GM21423 (cell line): Measurements from ENCODE around the gene GNAI2.
"Not testable (repeated sequence)": the region's sequence is repeated elsewhere in the genome, so short reads cannot be mapped to it uniquely, and the experiment has no call there.

Source experiments
- ATAC-seq: cut with Tn5 transposase; IDR thresholded peaks from one replicate; pipeline ENCODE4 v1.9.1; 2021; ENCODE audit warnings: mild to moderate bottlenecking, moderate library complexity; ENCODE audit not compliant: unreplicated experiment

Gene GNAI2

DNA sequence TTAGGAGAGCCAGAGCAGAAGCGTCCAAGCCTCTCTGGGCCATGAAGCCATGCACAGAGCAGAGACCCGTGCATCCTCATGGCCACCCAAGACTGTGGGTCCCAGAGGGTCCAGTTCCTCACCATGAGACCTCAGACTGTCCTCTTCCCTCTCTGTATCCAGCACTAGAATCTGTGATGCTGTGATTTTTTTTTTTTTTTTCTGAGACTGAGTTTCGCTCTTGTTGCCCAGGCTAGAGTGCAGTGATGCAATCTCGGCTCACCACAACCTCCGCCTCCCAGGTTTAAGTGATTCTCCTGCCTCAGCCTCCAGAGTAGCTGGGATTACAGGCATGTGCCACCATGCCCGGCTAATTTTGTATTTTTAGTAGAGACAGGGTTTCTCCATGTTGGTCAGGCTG is 8.8 kb downstream of the GNAI2 start:
- not testable (repeated sequence) for ATAC-seq

DNA sequence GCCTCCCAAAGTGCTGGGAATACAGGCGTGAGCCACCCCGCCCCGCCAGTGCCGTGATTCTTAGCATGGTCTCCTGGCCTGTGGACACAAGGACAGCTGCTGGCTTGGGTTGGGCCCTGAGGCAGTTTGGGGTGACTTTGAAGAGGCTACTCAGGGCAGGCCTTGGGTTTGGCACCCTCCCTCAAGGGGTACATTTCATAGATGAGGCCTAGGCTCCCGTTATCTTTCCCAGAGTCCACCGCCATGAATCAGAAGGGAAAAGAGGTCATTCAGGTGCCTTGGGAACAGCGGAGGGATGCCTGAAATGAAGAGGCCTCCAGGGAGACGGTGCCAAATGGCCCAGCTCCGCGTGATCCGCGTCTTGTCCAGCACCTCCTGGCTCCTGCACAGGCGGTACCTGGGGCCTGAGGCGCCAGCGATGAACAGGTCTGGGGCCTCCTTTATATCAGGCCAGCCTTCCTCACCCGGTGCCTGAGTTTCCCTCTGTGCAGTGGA is 9.3 kb downstream of the GNAI2 start:
- ATAC-seq, result no peak

DNA sequence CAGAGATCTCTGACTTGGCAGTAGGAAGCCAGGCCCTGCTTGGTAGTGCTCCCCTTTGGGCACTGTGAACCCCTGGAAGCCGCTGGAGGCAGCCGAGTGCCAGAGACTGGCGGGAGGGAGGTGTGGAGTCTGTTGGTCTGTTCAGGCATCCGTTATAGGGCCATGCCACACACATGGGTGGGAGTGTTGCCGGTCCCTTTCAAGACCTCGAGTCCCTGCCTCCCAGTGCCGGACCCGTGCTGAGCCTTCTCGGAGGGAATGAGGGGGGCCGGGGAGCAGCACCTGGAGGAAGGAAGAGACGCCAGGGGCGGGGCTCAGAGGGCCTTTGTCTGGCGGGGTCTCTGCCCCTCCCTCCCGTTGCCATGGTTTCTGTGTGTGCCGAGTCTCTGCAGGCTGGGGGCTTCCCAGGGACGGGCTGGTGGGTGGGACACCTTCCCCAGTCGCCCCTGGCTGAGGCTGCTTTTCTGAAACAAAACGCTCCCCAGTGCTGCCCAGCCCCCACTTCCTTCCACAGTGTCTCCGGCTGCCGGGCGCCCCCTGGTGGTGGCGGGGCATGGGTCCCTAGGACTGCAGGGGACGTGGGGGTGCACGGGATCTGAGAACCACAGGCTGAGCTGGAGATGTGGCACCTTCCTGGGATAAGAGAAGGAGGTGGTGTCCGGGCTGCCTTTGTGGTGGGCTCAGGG is 10.0 kb downstream of the GNAI2 start:
- peak; percentile 63 for ATAC-seq

DNA sequence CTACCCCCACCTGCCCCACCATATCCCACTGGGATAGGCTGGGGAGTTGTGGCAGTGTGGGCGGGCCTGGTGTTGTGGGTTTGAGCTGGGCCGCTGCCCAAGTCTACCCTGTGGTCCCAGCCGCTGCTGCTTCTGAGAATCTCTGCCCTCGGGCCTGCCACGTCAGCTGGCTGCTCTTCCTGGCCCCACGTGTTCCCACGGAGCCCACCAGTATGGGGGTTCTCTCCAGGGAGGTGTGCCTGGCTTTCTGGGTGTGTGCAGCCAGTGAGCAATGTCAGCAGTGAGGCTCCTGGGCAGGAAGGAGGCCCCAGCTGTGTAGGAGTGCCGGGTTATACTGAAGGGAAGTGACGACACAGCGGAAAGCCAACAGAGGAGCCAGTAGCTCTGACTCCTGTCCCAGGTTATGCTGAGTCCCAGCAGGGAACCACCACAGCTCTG is 10.5 kb downstream of the GNAI2 start:
- peak; percentile 44 for ATAC-seq

DNA sequence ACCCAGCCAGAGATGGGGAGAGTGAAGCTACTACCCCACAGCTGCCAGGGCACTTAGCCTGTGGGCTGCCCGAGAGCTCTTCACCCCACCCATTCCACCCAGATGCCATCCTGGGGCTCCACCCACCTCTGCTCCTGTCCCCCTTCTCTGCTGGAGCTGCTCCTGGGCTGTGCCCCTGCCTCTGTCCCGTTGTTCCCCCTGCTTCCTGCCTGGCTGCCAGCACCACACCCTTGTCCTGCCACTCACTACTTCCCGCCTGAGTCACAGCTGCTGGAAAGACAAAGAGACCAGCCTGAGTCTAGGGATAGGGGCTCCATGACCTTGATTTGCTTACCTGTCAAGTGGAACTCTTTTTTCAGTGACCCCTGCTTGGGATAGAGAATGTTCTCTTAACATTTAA is 12.4 kb downstream of the GNAI2 start:
- ATAC-seq, result no peak

DNA sequence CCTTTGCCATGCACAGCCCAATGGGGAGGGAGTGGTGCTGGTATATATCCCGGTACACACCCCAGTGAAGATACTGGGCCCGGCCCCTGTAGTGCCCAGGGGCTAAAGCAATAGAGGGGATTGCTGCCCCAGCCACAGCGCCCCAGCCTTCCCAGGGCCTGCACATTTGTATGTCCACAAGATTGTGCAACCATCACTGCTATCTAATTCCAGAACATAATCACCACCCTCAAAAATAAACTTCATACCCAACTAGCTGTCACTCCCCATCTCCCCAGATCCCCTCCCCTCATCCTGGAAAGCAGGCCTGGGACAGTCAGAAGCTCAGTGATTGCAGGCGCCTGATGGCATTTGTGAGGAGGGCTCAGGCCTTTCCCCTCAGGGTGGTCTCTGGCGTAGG is 13.5 kb downstream of the GNAI2 start:
- ATAC-seq, result no peak

DNA sequence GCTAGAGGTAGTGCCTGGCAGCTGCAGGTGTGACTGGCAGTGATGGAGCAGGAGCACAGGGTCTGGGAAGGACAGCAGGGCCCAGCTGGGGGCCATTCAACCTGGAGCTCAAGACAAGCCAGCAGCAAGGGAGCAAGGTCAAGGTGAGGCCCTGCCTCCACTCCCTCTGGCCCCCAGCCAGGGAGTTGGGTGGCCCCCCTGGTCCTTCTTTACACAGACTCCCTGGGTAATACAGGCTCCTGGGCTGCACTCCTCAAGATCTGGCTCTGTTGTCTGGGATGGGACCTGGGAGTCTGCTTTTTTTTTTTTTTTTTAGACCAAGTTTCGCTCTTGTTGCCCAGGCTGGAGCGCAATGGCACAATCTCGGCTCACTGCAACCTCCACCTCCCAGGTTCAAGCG is 14.5 kb downstream of the GNAI2 start:
- ATAC-seq, result no peak

DNA sequence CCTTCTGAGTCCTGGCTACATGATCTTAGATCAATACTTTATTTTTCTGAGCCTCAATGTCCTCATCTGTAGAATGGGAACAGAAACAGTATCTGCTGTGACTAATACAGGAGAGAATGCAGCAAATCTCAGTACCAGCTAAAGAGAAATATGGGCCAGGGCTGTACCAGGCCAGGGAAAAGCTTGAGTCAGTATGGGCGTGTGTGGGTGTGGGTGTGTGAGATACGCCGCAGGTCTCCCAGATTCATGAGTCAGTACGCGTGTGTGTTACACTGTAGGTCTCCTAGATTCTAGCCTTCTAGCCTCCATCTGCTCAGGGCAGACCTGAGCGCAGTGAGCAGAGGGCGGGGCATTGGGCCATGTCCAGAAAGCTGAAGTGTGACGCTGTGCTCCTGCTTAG is 15.2 kb downstream of the GNAI2 start:
- ATAC-seq, result no peak

DNA sequence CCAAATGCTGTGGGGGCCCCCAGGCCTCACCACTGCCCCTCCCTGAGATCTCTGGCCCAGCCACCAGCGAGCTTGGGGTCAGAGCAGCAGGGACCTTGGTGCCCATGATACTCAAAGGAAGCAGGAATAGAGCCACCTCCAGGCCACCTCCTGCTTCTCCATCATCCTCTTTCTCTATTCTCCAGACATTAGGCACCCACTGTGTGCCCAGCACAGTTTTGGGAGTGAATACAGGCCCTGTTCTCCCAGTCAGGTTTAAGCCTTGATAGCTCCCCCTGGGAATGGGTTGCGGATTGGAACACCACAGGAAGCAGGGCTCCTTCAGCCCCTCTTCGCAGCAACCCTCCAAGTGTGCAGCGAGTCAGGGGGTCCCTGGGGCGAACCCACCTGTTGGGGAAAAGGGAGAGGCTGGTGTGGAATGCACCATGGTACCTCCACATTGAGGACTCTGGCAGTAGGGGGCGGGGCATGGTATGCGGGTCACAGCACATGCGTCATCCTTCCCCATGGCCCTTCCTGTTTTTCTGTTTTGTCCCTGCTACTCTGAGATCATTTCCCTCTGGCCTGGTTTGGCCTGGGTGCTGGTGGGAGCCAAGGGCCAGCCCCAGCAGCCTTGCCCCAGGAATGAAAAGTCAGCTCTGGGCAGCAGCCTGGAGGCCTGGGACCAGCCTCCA is 18.7 kb downstream of the GNAI2 start:
- ATAC-seq, result no peak

DNA sequence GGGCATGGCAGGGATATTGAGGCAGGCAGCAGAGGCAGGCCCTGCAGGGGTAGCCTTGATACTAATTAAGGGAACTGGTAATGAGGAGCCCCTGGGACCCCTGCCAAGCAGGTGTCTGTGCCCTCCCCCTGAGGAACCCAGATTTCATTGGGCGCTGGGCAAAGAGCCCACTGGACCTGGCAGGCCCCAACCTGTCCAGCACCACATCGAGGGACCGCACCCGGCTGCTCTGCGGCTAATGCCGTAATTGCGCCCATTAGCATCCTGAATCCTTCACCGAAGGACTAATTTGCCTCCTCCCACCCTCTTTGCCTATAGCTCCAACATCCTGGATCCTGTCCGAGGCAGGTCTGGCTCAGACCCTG is 19.2 kb downstream of the GNAI2 start:
- ATAC-seq, result no peak

DNA sequence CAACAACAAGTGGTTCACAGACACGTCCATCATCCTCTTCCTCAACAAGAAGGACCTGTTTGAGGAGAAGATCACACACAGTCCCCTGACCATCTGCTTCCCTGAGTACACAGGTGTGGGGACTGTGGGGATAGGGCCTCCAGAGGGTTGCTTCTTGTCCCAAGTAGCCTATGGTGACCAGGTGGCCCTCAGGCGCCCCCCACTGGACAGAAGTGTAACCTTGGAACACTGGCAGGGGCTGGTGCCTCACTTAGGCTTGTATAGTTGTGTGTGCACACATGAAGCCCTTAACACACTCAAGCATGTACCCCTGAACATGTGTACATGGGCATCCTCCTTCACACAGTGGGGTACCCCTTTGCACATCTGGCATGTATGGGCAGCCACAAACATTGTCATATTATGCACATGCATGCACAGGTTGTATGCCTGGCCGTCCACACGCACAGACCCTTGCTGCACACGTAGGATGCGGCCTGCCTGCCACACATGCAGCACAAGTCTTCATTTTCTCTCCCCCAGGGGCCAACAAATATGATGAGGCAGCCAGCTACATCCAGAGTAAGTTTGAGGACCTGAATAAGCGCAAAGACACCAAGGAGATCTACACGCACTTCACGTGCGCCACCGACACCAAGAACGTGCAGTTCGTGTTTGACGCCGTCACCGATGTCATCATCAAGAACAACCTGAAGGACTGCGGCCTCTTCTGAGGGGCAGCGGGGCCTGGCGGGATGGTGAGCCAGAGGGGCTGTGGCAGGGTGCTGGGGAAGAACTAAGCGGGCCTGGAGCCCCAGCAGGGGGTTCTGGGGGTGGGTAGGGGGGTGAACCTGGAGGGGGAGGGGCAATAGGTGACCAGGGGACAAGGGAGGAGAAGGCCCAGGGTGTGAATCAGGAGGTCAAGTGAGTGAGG is 21.2 kb downstream of the GNAI2 start:
- no peak for ATAC-seq

DNA sequence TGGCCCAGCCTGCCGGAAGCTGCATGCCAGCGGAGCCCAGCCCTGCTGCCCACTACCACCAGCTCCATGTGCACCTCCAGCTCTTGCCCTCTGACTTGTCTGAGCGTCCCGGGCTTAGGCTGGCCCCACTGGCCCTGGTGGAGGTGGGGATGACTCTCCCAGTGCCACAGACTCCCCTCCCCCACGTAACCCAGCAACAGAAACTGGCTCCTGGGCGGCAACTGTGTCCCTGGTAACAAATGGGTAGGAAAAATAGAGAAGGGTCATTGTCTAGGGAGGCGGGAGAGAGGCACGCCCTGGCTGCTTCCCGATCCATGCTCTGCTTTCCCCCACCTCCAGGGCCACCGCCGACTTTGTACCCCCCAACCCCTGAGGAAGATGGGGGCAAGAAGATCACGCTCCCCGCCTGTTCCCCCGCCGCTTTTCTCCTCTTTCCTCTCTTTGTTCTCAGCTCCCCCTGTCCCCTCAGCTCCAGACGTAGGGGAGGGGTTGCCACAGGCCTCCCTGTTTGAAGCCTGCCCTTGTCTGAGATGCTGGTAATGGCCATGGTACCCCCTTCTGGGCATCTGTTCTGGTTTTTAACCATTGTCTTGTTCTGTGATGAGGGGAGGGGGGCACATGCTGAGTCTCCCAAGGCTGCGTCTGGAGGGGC is 22.2 kb downstream of the GNAI2 start:
- no peak for ATAC-seq

DNA sequence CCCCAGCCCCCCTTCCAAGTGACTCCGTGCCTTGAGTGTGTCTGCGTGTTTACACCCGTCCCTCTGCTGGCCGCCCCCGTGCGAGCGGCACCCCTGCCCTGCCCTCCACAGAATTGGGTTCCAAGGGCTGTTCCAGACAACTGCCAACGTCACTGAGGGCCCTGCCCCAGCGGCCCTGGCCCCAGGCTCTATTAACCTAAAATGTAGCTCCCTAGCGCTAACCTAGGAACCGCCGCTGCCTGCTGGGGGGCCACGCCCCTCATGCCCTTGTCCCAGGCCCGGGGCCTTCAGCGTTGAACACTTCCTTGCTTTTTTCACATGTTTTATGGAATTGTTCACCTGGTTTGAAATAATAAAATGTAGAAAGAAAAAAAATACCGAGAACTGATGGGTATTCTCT is 23.0 kb downstream of the GNAI2 start:
- no peak for ATAC-seq

DNA sequence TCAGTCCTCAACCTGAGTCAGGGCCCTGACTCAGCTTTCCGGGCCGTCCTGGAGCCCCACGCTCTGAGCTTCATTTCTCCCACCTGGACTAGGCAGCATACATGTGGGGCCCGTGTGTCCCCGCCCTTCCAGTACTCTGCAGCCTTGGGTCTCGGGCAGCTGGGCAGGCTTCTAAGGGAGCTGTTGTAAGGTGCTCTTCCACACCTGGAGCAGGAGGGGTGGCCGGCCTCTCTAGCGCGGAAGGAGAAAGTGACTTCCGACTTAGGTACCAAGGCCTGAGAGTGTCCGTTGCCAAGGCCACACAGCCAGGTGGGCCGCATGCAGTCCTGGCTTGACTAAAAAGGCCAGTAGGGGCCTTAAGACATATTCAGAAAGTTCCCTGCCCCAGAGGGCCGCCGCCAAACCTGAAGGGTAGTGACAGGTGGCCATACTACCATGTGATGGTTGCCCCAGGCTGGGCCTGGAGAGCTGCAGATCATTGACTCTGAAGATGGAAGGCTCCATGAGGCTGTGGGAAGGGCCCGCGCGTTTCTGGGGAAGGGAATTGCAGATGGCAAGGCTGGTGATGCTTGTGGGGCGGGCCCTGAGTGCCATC is 23.5 kb downstream of the GNAI2 start:
- ATAC-seq, result peak; percentile 27

DNA sequence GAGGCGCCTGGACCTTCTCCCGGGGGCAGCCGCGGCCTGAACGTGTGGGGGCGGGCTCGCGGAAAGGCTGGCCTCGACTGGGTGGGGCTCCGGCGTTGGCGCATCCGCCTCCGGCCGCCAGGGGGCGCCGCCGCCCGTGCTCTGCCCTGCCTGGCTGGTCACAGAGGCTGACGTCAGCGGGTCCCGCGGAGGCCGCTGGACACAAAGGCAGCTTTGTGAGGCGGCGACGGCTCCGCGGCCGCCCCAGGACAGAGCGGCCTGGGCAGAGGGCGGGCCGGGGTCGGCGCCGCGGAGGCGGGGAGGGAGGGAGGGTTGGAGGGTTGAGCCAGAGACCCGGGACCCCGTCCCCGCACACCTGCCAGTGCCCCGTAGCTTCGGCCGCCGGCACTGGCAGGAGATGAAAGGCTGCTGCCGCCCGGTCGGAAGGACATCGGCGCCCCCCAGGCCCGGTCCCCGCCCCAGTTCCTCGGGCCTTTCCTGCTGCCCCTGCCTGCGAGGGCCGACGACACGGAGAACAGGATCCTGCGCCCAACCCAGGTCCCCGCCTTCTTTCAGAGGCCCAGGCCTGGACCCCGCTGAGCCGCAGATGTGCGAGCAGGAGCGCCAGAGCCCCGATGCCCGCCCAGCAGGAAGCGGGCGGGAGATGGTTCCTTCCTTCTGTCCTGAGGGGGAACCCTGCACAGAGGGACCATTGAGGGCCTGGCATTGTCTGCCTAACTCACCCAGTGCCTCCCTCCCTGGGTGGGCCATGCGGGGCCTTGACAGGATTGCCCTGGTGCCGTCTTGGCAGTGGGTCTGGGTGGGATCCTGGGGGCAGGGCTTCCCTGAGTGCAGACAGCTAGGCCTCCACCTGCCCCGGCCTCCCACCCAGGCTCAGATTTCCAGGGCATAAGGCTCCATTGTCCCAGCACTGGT is 24.3 kb downstream of the GNAI2 start:
- ATAC-seq, result peak; percentile 85

DNA sequence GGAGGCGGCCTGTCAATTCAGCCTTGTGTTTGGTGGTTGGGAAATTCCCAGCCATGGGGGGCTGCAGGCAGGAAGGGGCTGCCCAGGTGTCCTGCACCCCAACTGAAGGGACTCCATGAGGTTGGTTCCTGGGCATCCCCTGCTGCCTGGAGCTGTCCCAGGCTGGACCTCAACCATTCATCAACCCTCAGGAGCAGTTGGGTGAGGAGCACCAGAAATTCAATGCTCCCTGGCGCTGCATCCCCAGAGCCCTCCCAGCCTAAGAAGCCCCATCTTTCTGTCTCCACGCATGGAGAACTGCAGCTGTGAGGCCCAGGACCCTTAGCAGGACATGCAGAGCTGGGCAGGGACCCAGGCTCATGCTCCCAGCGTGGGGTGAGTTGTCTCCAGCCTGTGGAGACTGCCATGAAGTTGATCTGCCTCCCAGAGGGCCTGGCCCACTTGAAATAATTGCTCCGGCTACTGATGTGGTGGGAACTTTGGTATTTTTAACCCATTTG is 25.0 kb downstream of the GNAI2 start:
- no peak for ATAC-seq

DNA sequence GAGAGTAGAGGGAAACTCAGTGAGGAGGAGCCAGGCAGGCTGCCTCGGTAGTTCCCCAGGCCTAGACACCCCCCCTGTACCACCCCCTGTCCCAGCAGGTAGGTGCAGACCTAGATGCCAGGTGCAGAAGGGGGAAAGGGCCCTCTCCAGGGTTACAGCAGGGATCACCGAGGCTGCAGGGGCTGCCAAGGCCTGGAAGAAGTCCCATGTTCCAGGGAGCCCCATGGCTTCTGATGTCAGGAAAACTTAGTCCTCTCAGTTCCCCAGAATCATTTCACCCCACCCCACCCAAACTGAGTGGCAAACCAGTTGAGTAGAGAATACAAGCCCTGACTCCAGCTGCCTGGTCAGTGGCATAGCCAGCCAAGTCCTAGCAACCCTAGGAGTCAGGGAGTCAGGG is 25.5 kb downstream of the GNAI2 start:
- no peak for ATAC-seq

DNA sequence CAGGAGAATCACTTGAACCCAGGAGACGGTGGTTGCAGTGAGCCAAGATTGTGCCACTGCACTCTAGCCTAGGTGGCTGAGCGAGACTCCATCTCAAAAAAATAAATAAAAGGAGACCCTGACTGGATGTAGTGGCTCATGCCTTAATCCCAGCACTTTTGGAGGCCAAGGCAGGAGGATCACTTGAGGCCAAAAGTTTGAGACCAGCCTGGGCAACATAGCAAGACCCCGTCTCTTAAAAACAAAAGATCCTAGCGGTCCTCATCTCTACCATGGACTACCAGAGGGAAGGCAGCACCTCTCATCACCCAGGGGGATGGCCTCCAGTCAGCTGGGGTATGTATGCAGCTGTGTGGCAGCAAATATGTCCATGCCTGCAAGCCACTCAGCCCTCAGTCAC is 26.2 kb downstream of the GNAI2 start:
- ATAC-seq, result not testable (repeated sequence)

DNA sequence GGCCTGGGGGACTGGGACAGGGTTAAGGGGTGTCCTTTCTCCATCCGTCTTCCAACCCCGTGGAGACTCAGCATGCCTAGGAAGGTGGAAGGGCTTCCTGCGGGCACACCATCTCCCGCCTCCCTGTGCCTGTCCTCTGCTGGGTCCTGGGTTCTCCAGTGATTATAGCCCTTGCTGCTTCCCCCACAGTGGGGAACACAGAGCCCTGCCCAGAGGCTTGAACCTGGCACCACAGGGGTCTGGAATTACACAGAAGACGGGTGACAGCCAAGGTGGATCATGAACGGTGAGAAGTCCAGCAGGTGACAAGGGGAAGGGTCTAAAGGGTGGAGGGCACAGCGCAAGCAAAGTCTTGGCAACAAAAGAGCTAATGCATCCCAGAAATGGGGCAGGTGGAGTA is 26.8 kb downstream of the GNAI2 start:
- ATAC-seq, result no peak
